Testis (tissue), 2 donors: ENCODE data around the gene MAP7D1.

Experiments
- CTCF ChIP-seq, 3 experiments: fragments of 450-650 bp in 2 of 3; fragments of 200-600 bp in 1 of 3; sonication (generic) in 1 of 3; IDR thresholded peaks; one replicate each; pipeline ENCODE4 v1.5.1; 2016 to 2019; ENCODE audit warnings: antibody characterized with exemption in 3 of 3, mild to moderate bottlenecking in 2 of 3, moderate library complexity in 1 of 3
- POLR2A ChIP-seq: fragments of 450-650 bp; IDR thresholded peaks from one replicate; pipeline ENCODE4 v1.6.1; 2017; ENCODE audit warnings: antibody characterized with exemption, mild to moderate bottlenecking, moderate library complexity

GRCh38 chr1:36198641-36199040, 42.7 kb downstream of the MAP7D1 start:
- TF ChIP-seq POLR2A (no peak), CTCF (IDR thresholded peaks at IDR 0.05) (no peak)
